Lung (tissue), 12 donors: ENCODE measurements around the gene KRT222. TPM values are rescaled to one million over a fixed set of nuclear protein-coding genes. Genes with fewer than 3 reads are reported as not detected.

Experiments
- ATAC-seq: fragments of 200-7000 bp; cut with Tn5 transposase; one replicate; pipeline ENCODE4 v1.9.1; 2020; ENCODE audit warnings: moderate number of reproducible peaks; ENCODE audit not compliant: insufficient read depth, low FRiP score
- DNase-seq, 3 donors: peaks; one replicate each; pipeline ENCODE4 v3.0.0-alpha.2; 2013 to 2017
- H3K27ac ChIP-seq, 2 donors: one replicate each; pipeline ENCODE4 v1.5.1; 2013; ENCODE audit warnings: mild to moderate bottlenecking in 2 of 2, moderate library complexity in 2 of 2, control low read depth in 1 of 2, inconsistent platforms in 1 of 2, low read depth in 1 of 2, low read length in 1 of 2
- H3K27me3 ChIP-seq, 3 donors: one replicate each; pipeline ENCODE4 v1.5.1; 2013; ENCODE audit warnings: low read length in 2 of 3; ENCODE audit not compliant: control insufficient read depth in 3 of 3, insufficient read depth in 3 of 3
- H3K36me3 ChIP-seq, 4 donors: one replicate each; pipeline ENCODE4 v1.5.1; 2013; ENCODE audit warnings: low read length in 4 of 4, mild to moderate bottlenecking in 1 of 4, moderate library complexity in 1 of 4; ENCODE audit not compliant: control insufficient read depth in 4 of 4, insufficient read depth in 4 of 4
- H3K4me1 ChIP-seq, 5 donors: one replicate each; pipeline ENCODE4 v1.5.1; 2013; ENCODE audit warnings: low read length in 5 of 5, mild to moderate bottlenecking in 2 of 5, moderate library complexity in 1 of 5; ENCODE audit not compliant: control insufficient read depth in 5 of 5, insufficient read depth in 5 of 5
- H3K4me3 ChIP-seq: one replicate; pipeline ENCODE4 v1.5.1; 2013; ENCODE audit warnings: mild to moderate bottlenecking, control low read depth, moderate library complexity
- H3K9ac ChIP-seq, 2 donors: one replicate each; pipeline ENCODE4 v1.5.1; 2013; ENCODE audit warnings: low read length in 2 of 2, control low read depth in 1 of 2; ENCODE audit not compliant: insufficient read depth in 1 of 2
- H3K9me3 ChIP-seq, 4 donors: one replicate each; pipeline ENCODE4 v1.5.1; 2013; ENCODE audit warnings: low read length in 3 of 4, mild to moderate bottlenecking in 1 of 4, moderate library complexity in 1 of 4; ENCODE audit not compliant: control insufficient read depth in 4 of 4, insufficient read depth in 3 of 4
- WGBS, 2 donors: extraction: QIAGEN DNeasy Blood & Tissue Kit; methylation state at CpG; one replicate each; pipeline ENCODE4 v1.1.7; 2013; 5-methylcytosine and 5-hydroxymethylcytosine counted together
- polyA plus RNA-seq, 2 donors: library from polyadenylated mRNA; stranded (reverse); fragments of 200-250 nt; gene quantifications; one replicate each; pipeline ENCODE4 v1.2.1, GENCODE V29; 2013
- total RNA-seq, 2 donors: library from RNA; depleted of rRNA in 1 of 2; stranded (reverse); fragments of >200 nt in 1 of 2; gene quantifications; one replicate each; pipeline ENCODE4 v1.2.1, GENCODE V29; 2014 to 2021
- TF ChIP-seq, protein P1 (sequence below): IDR thresholded peaks from 2 replicates; pipeline ENCODE4 v1.5.1; 2012; ENCODE audit warnings: mild to moderate bottlenecking; ENCODE audit errors: control extremely low read depth, extremely low read depth
- donor health status: control.
- donor health status: control.
- donor health status: Bipolar disorder and iron deficiency.
- donor health status: healthy.
- donor health status: DM: yes; HTN: yes; CAD: no.

Gene KRT222
- total and polyA plus RNA-seq, 4 donors = 0.10 to 0.26 (median 0.18) TPM; not detected in 1

DNA sequence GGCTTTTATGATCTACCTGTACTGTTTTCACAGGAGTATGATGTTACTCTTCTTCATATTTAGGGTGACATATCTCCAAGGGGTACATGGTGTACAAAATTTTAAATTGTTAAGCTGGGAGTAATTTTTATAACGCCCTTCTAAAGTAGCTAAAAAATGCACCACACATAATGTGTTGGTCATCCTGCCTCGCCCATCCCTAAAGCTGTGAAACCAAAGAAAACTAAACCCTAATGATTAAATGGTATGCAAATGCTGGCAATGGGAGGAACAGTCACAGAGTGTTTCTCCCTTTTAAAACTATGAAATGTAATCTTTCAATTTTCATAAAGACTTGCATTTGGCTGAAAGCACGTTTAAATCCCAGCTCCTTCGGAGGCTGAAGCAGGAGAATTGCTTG, 40.6 kb upstream of the KRT222 start:
- WGBS, 2 donors = 53 to 71% methylated on average over 4 of the region's 4 CpGs

DNA sequence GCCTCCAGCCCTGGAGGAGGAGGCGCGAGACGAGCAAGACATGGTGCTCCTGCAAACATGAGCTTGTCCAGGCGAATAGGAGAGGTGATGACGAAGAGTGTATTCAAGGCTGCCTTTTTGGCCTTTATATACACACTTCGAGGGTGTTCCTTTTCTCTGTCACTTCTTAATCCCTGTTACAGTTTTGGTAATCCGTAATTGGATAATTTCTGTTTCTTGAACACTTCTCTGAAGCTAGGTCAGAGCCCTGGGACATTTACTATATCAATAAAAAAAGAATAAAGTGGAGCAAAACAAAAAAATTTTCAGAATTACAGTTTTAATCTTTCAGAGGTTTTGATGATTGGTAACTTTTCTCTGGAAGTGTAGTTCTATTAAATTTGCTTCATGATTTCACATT, 38.7 kb upstream of the KRT222 start, which contains the start of gene KRT24:
Gene KRT24 (minus strand): TSS at position 101 of the 400 bp plus-strand sequence. CDS start 59 bp downstream, at position 42.
- no peak for ATAC-seq
- 86 to 87% methylated on average over 7 of the region's 7 CpGs for WGBS, 2 donors
- no peaks in the 10 kb centered on the region for H3K36me3 ChIP-seq
- no peak within 1 kb of the TSS for H3K9ac ChIP-seq
- H3K4me1 ChIP-seq = peaks cover 0 to 10% (median 5%) of the 10 kb centered on the region in 5 donors
- H3K4me3 ChIP-seq = no peak within 1 kb of the TSS
- no peak for DNase-seq
- no peaks in the 10 kb centered on the region for H3K9me3 ChIP-seq
- no peak within 1 kb of the TSS for H3K27ac ChIP-seq
- TF ChIP-seq, protein P1, sequence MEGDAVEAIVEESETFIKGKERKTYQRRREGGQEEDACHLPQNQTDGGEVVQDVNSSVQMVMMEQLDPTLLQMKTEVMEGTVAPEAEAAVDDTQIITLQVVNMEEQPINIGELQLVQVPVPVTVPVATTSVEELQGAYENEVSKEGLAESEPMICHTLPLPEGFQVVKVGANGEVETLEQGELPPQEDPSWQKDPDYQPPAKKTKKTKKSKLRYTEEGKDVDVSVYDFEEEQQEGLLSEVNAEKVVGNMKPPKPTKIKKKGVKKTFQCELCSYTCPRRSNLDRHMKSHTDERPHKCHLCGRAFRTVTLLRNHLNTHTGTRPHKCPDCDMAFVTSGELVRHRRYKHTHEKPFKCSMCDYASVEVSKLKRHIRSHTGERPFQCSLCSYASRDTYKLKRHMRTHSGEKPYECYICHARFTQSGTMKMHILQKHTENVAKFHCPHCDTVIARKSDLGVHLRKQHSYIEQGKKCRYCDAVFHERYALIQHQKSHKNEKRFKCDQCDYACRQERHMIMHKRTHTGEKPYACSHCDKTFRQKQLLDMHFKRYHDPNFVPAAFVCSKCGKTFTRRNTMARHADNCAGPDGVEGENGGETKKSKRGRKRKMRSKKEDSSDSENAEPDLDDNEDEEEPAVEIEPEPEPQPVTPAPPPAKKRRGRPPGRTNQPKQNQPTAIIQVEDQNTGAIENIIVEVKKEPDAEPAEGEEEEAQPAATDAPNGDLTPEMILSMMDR = no peak
- peaks cover 0 to 3% (median 2%) of the 10 kb centered on the region in 3 donors for H3K27me3 ChIP-seq

More for the DNA sequence above, 40.6 kb upstream of the KRT222 start:
- Histone ChIP-seq H3K4me1 (peaks cover 0 to 4% (median 0%) of the 10 kb centered on the region in 5 donors), H3K36me3 (no peaks in the 10 kb centered on the region), H3K9ac (no peak overlapping the region), H3K9me3 (no peaks in the 10 kb centered on the region), H3K27ac (no peak overlapping the region), H3K27me3 (peaks cover 0 to 3% (median 2%) of the 10 kb centered on the region in 3 donors), H3K4me3 (no peak overlapping the region)
- TF ChIP-seq, protein P1 = no peak
- ATAC-seq (no peak), DNase-seq (no peak)

DNA sequence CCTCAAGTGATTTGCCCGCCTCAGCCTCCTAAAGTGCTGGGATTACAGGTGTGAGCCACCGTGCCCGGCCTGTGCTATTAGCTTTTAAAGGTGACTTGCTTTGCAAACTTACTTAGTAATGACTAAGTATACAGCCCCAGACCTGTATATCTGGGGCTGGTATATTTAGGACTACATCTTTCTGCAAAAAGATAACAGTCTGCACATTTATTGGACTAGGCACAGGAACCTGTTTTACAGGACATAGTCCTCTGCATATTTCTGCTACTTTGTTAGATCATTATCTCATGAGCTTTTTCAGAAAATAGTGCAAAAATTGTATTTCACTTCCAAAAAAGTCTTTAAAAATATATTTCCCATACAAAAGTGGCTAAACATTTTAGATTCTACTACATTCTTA, 37.3 kb upstream of the KRT222 start:
- ATAC-seq = no peak
- Histone ChIP-seq H3K36me3 (no peaks in the 10 kb centered on the region), H3K9ac (no peak overlapping the region), H3K4me1 (peaks cover 0 to 12% (median 5%) of the 10 kb centered on the region in 5 donors), H3K9me3 (no peaks in the 10 kb centered on the region), H3K27me3 (peaks cover 0 to 3% (median 2%) of the 10 kb centered on the region in 3 donors), H3K27ac (no peak overlapping the region), H3K4me3 (no peak overlapping the region)
- TF ChIP-seq, protein P1 = no peak
- 77 to 88% methylated on average over 3 of the region's 3 CpGs for WGBS, 2 donors
- peak in 1 of 3 donors; percentile 24 for DNase-seq

DNA sequence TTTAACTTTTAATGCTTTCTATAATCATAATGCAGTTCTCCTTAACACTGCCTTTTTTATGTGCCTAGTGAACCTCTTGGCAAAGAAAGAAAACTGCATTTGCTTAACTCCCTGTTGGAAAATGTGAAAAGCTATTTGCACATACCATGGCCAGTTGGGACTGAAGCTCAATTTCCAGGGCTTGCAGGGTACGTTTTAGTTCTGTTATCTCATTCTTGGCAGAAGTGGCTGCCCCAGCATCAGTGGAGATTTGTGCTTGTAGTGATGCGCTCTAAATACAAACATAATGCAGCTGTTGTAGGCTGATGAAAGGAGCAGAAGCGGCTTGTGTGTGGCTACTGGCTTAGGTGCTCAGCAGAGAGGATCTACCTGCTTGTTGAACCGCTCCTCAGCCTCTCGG, 34.9 kb upstream of the KRT222 start:
- TF ChIP-seq, protein P1 = no peak
- Histone ChIP-seq H3K4me3 (no peak overlapping the region), H3K27me3 (peaks cover 0 to 3% (median 2%) of the 10 kb centered on the region in 3 donors), H3K9ac (no peak overlapping the region), H3K27ac (no peak overlapping the region), H3K4me1 (peaks cover 0 to 15% (median 9%) of the 10 kb centered on the region in 5 donors), H3K36me3 (no peaks in the 10 kb centered on the region), H3K9me3 (no peaks in the 10 kb centered on the region)
- no peak for ATAC-seq
- 59 to 73% methylated on average over 5 of the region's 5 CpGs for WGBS, 2 donors
- DNase-seq = peak; percentile 17 to 68 (median 44)
